CD4-positive, alpha-beta memory T cell (primary cell): ENCODE measurements around the gene COLQ. TPM values are rescaled to one million over a fixed set of nuclear protein-coding genes. Genes with fewer than 3 reads are reported as not detected.

Experiments
- CTCF ChIA-PET: fragments of 350-600 bp; sonication (Branson Sonifier 250); formaldehyde crosslinking; loops from one replicate; lab custom pipeline; 2021; ENCODE audit warnings: inconsistent platforms; ENCODE audit not compliant: partially characterized antibody; lab: Charles Lee
- POLR2A ChIA-PET: fragments of 350-600 bp; sonication (Branson Sonifier 250); formaldehyde crosslinking; loops from one replicate; lab custom pipeline; 2021; ENCODE audit not compliant: partially characterized antibody; lab: Charles Lee
- DNase-seq, 5 donors: peaks; one replicate each; pipeline versions ENCODE4 v3.0.0 to v3.0.0-alpha.2; 2020 to 2022; ENCODE audit warnings: mixed read lengths in 1 of 5
- H3K27ac ChIP-seq: one replicate; pipeline ENCODE4 v1.7.0; 2013; ENCODE audit warnings: low read depth, low read length
- H3K27me3 ChIP-seq: 2 replicates; pipeline ENCODE4 v1.7.0; 2013; ENCODE audit warnings: mild to moderate bottlenecking, low read length, moderate library complexity; ENCODE audit not compliant: insufficient read depth
- H3K36me3 ChIP-seq: 2 replicates; pipeline ENCODE4 v1.7.0; 2013; ENCODE audit warnings: mild to moderate bottlenecking, low read length, moderate library complexity; ENCODE audit not compliant: insufficient read depth
- H3K4me1 ChIP-seq: 2 replicates; pipeline ENCODE4 v1.7.0; 2013; ENCODE audit warnings: mild to moderate bottlenecking, low read length, moderate library complexity; ENCODE audit not compliant: insufficient read depth
- H3K4me3 ChIP-seq, 2 donors: one replicate each; pipeline ENCODE4 v1.7.0; 2013; ENCODE audit warnings: low read length in 2 of 2, mild to moderate bottlenecking in 1 of 2
- H3K9me3 ChIP-seq, 2 donors: one replicate each; pipeline ENCODE4 v1.7.0; 2013; ENCODE audit warnings: low read length in 2 of 2, control low read depth in 1 of 2; ENCODE audit not compliant: control insufficient read depth in 1 of 2
- H3K27ac Mint-ChIP-seq, 7 donors: one replicate each; pipeline ENCODE4 v1.8.0; 2020 to 2021; ENCODE audit warnings: mixed read lengths in 7 of 7, mild to moderate bottlenecking in 6 of 7, inconsistent platforms in 3 of 7, moderate library complexity in 3 of 7
- H3K27me3 Mint-ChIP-seq, 2 donors: one replicate each; pipeline ENCODE4 v1.8.0; 2020 to 2021; ENCODE audit warnings: mixed read lengths in 2 of 2
- H3K36me3 Mint-ChIP-seq, 2 donors: one replicate each; pipeline ENCODE4 v1.8.0; 2020 to 2021; ENCODE audit warnings: mixed read lengths in 2 of 2, inconsistent platforms in 1 of 2, mild to moderate bottlenecking in 1 of 2
- H3K4me1 Mint-ChIP-seq, 4 donors: one replicate each; pipeline ENCODE4 v1.8.0; 2020 to 2021; ENCODE audit warnings: mixed read lengths in 4 of 4, mild to moderate bottlenecking in 1 of 4
- H3K4me3 Mint-ChIP-seq, 8 donors: one replicate each; pipeline ENCODE4 v1.8.0; 2020 to 2021; ENCODE audit warnings: mixed read lengths in 8 of 8, mild to moderate bottlenecking in 7 of 8, moderate library complexity in 6 of 8, inconsistent platforms in 3 of 8
- H3K9me3 Mint-ChIP-seq, 8 donors: one replicate each; pipeline ENCODE4 v1.8.0; 2020 to 2021; ENCODE audit warnings: mixed read lengths in 8 of 8, mild to moderate bottlenecking in 5 of 8, inconsistent platforms in 3 of 8, moderate library complexity in 1 of 8
- intact Hi-C: fragments of 100-400 bp; cut with micrococcal nuclease; formaldehyde crosslinking; loops from one replicate; pipeline ENCODE4 v1.15.1; 2023
- polyA plus RNA-seq, 2 donors: library from polyadenylated mRNA; unstranded; fragments of 300-500 nt; fragmentation: Illumina TruSeq; gene quantifications; one replicate each; pipeline ENCODE4 v1.2.3, GENCODE V29; 2021
- total RNA-seq, 2 experiments: library from RNA; stranded (reverse); gene quantifications; one replicate each; pipeline ENCODE4 v1.2.3, GENCODE V29; 2021

The COLQ gene
- total and polyA plus RNA-seq, 4 experiments from 2014 or later: 2.8 to 9.7 (median 6.2) TPM

GRCh38 chr3:15431256-15431837, 90.2 kb downstream of the COLQ start:
- Histone ChIP-seq H3K27ac (no peak overlapping the region), H3K4me1 (peaks cover 48% of the 10 kb centered on the region), H3K4me3 (no peak overlapping the region), H3K9me3 (no peaks in the 10 kb centered on the region), H3K36me3 (peaks cover 37% of the 10 kb centered on the region), H3K27me3 (no peaks in the 10 kb centered on the region)
- Mint-ChIP-seq H3K27me3 (no peaks in the 10 kb centered on the region), H3K36me3 (peaks cover 32 to 74% of the 10 kb centered on the region in 2 donors), H3K4me3 (peak overlapping the region in 2 of 8 donors; percentile 44 to 48), H3K9me3 (no peaks in the 10 kb centered on the region), H3K27ac (peak overlapping the region in 6 of 7 donors; percentile 8 to 83 (median 52)), H3K4me1 (peaks cover 27 to 57% (median 45%) of the 10 kb centered on the region in 4 donors)
- no peak for DNase-seq
- CTCF ChIA-PET: interaction anchor here (1.1 to 2.4 kb wide), 2 partner anchors 125 to 129 kb away, joined by 3 to 6 read pairs; no protein-coding TSS in a partner anchor
- POLR2A ChIA-PET: no interaction called here
- intact Hi-C loops: no loop called here

DNA sequence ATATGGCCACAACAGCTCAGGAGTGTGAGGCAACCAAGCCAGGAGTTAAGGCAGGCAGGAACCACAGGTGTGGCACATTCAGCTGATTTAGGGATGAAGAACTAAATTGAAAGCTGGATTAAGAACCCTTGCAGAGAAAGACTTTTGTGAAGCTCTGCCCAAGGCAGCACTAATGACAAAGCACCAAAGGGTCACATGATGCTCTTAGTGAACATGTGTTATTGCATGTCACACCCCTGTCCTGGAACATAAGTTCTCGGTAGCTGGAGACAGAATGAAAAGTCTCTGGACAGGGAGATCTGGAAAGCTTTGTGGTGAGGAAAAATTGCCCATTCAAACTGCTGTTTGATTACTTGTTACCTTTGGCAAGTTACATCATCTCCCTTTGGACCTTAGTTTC, 90.9 kb downstream of the COLQ start:
- Mint-ChIP-seq H3K4me3 (peak overlapping the region in 1 of 8 donors; percentile 36), H3K27ac (peak overlapping the region in 3 of 7 donors; percentile 54 to 83 (median 66)), H3K36me3 (peaks cover 28 to 69% of the 10 kb centered on the region in 2 donors), H3K27me3 (no peaks in the 10 kb centered on the region), H3K9me3 (no peaks in the 10 kb centered on the region), H3K4me1 (peaks cover 30 to 64% (median 52%) of the 10 kb centered on the region in 4 donors)
- POLR2A ChIA-PET: no interaction called here
- H3K27ac ChIP-seq: no peak overlapping the region
- H3K27me3 ChIP-seq: no peaks in the 10 kb centered on the region
- H3K4me3 ChIP-seq: no peak overlapping the region
- CTCF ChIA-PET: interaction anchor here (1.1 to 2.4 kb wide), 2 partner anchors 126 to 130 kb away, joined by 3 to 6 read pairs; no protein-coding TSS in a partner anchor
- no peak for DNase-seq
- peaks cover 55% of the 10 kb centered on the region for H3K4me1 ChIP-seq
- intact Hi-C loops: no loop called here
- no peaks in the 10 kb centered on the region for H3K9me3 ChIP-seq
- peaks cover 30% of the 10 kb centered on the region for H3K36me3 ChIP-seq

DNA sequence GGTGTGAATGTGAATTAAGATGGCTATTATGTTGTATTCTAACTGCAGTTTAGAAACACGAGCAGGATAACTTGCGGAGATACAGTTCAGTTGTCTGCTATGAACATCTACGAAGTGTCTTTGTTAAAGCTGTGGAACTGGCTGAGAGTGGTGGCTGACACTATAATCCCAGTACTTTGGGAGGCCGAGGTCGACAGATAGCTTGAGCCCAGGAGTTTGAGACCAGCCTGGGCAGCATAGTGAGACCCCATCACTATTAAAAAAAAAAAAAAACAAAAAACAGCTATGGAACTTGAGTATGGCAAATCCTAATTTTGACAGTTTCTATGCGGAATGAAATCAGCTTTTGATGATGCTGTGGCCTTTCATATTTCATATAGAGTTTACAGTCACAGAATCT, 92.4 kb downstream of the COLQ start:
- Histone ChIP-seq H3K9me3 (no peaks in the 10 kb centered on the region), H3K4me1 (peaks cover 55% of the 10 kb centered on the region), H3K36me3 (peaks cover 14% of the 10 kb centered on the region), H3K27me3 (no peaks in the 10 kb centered on the region), H3K27ac (peak overlapping the region; percentile 89), H3K4me3 (peak overlapping the region; percentile 99)
- POLR2A ChIA-PET: no interaction called here
- peaks cover 35 to 75% (median 60%) of the 10 kb centered on the region in 4 donors for H3K4me1 Mint-ChIP-seq
- no peak for DNase-seq
- CTCF ChIA-PET: interaction anchor here (0.8 to 1.1 kb wide), 2 partner anchors 129 to 162 kb away, joined by 3 to 4 read pairs; no protein-coding TSS in a partner anchor
- intact Hi-C loops: loop anchor here (5.0 kb wide), 1 partner anchor 838 kb away; the partner anchor contains the start of gene OXNAD1
- H3K36me3 Mint-ChIP-seq: peaks cover 27 to 64% of the 10 kb centered on the region in 2 donors
- H3K27ac Mint-ChIP-seq: peak overlapping the region; percentile 83 to 98 (median 97)
- H3K9me3 Mint-ChIP-seq: no peaks in the 10 kb centered on the region
- no peaks in the 10 kb centered on the region for H3K27me3 Mint-ChIP-seq
- peak overlapping the region; percentile 88 to 99 (median 98) for H3K4me3 Mint-ChIP-seq

- POLR2A ChIA-PET: no interaction called here
- Histone ChIP-seq H3K9me3 (no peaks in the 10 kb centered on the region), H3K27me3 (no peaks in the 10 kb centered on the region), H3K36me3 (peaks cover 10% of the 10 kb centered on the region), H3K27ac (peak overlapping the region; percentile 89), H3K4me1 (peaks cover 55% of the 10 kb centered on the region), H3K4me3 (peak overlapping the region; percentile 99)
- Mint-ChIP-seq H3K27me3 (no peaks in the 10 kb centered on the region), H3K9me3 (no peaks in the 10 kb centered on the region), H3K27ac (peak overlapping the region; percentile 83 to 98 (median 97)), H3K36me3 (peaks cover 24 to 61% of the 10 kb centered on the region in 2 donors), H3K4me3 (peak overlapping the region; percentile 88 to 99 (median 98)), H3K4me1 (peaks cover 35 to 75% (median 60%) of the 10 kb centered on the region in 4 donors)
- CTCF ChIA-PET: interaction anchor here (0.8 kb wide), 1 partner anchor 130 kb away, joined by 3 read pairs; no protein-coding TSS in a partner anchor
- intact Hi-C loops: loop anchor here (5.0 kb wide), 1 partner anchor 839 kb away; the partner anchor contains the start of gene OXNAD1
- peak; percentile 3 to 64 (median 9) for DNase-seq
Observed at GRCh38 chr3:15428539-15428938, 93.0 kb downstream of the COLQ start.

GRCh38 chr3:15427981-15428380, 93.5 kb downstream of the COLQ start:
- intact Hi-C loops: loop anchor here (1.0 to 5.0 kb wide), 5 partner anchors 49 to 839 kb away; partner anchors contain the start of genes CAPN7 and OXNAD1
- Histone ChIP-seq H3K9me3 (no peaks in the 10 kb centered on the region), H3K4me1 (peaks cover 55% of the 10 kb centered on the region), H3K4me3 (peak overlapping the region; percentile 99), H3K36me3 (peaks cover 6% of the 10 kb centered on the region), H3K27ac (peak overlapping the region; percentile 89), H3K27me3 (no peaks in the 10 kb centered on the region)
- no peak for DNase-seq
- Mint-ChIP-seq H3K27ac (peak overlapping the region; percentile 83 to 98 (median 97)), H3K4me1 (peaks cover 32 to 76% (median 59%) of the 10 kb centered on the region in 4 donors), H3K9me3 (no peaks in the 10 kb centered on the region), H3K36me3 (peaks cover 19 to 56% of the 10 kb centered on the region in 2 donors), H3K27me3 (no peaks in the 10 kb centered on the region), H3K4me3 (peak overlapping the region; percentile 88 to 99 (median 98))
- ChIA-PET CTCF (no interaction called here), POLR2A (interaction anchor here (0.5 to 1.3 kb wide), 3 partner anchors 9 to 107 kb away, joined by 3 to 6 read pairs (median 3); no protein-coding TSS in a partner anchor)

GRCh38 chr3:15427182-15427880, 94.2 kb downstream of the COLQ start, which contains the start of the genes EAF1 and METTL6:
EAF1 (plus strand) TSS chr3:15427598; CDS start chr3:15427780, 182 bp downstream.
METTL6 (minus strand) TSS chr3:15427544; CDS start chr3:15426511, 1,033 bp downstream.
- Mint-ChIP-seq H3K27me3 (no peaks in the 10 kb centered on the region), H3K4me1 (peaks cover 32 to 80% (median 59%) of the 10 kb centered on the region in 4 donors), H3K36me3 (peaks cover 24 to 59% of the 10 kb centered on the region in 2 donors), H3K4me3 (peak within 1 kb of the TSS; percentile 88 to 99 (median 98)), H3K27ac (peak within 1 kb of the TSS; percentile 83 to 98 (median 97)), H3K9me3 (no peaks in the 10 kb centered on the region)
- ChIA-PET POLR2A (interaction anchor here (0.5 to 1.3 kb wide), 4 partner anchors 9 to 221 kb away, joined by 3 to 6 read pairs (median 4); partner anchors contain the start of gene CAPN7), CTCF (interaction anchor here (1.0 to 1.5 kb wide), 2 partner anchors 132 to 225 kb away, joined by 4 to 5 read pairs; no protein-coding TSS in a partner anchor)
- H3K4me1 ChIP-seq: peaks cover 52% of the 10 kb centered on the region
- H3K4me3 ChIP-seq: peak within 1 kb of the TSS; percentile 99
- no peaks in the 10 kb centered on the region for H3K9me3 ChIP-seq
- peak; percentile 81 to 87 (median 83) for DNase-seq
- intact Hi-C loops: loop anchor here (1.0 to 5.0 kb wide), 5 partner anchors 49 to 840 kb away; partner anchors contain the start of genes CAPN7 and OXNAD1
- peak within 1 kb of the TSS; percentile 89 for H3K27ac ChIP-seq
- no peaks in the 10 kb centered on the region for H3K27me3 ChIP-seq
- H3K36me3 ChIP-seq: peaks cover 6% of the 10 kb centered on the region
